HepG2 (cell line): ENCODE data around the gene CSTB. TPM values are rescaled to one million over a fixed set of nuclear protein-coding genes. Genes with fewer than 3 reads are reported as not detected.

Source experiments
- E2F2 ChIP-seq: sonication (generic); formaldehyde crosslinking; IDR thresholded peaks from 2 replicates; pipeline ENCODE4 v1.4.0; 2020; ENCODE audit warnings: missing genetic modification reagents, borderline replicate concordance
- ELF3 ChIP-seq: IDR thresholded peaks from 2 replicates; pipeline ENCODE4 v1.6.1; 2016; ENCODE audit warnings: missing genetic modification reagents, missing compliant biosample characterization
- GABPA ChIP-seq, 2 experiments: IDR thresholded peaks; 2 replicates each; pipeline ENCODE4 v1.6.1; 2011 to 2016; ENCODE audit warnings: low read depth in 2 of 2, low read length in 1 of 2, missing biosample characterization in 1 of 2, missing genetic modification characterization in 1 of 2
- KAT8 ChIP-seq: IDR thresholded peaks from 2 replicates; pipeline ENCODE4 v1.6.1; 2016; ENCODE audit warnings: missing genetic modification reagents, missing compliant biosample characterization
- MTA3 ChIP-seq: sonication (generic); formaldehyde crosslinking; IDR thresholded peaks from 2 replicates; pipeline ENCODE4 v1.4.0; 2020; ENCODE audit warnings: missing genetic modification reagents
- SNAPC4 ChIP-seq: sonication (generic); formaldehyde crosslinking; IDR thresholded peaks from 2 replicates; pipeline ENCODE4 v1.4.0; 2020; ENCODE audit warnings: mild to moderate bottlenecking, missing genetic modification reagents
- SOX6 ChIP-seq, 2 experiments: fragments of 450-650 bp in 1 of 2; sonication (generic) in 1 of 2; formaldehyde crosslinking in 1 of 2; IDR thresholded peaks; 2 replicates each; pipeline versions ENCODE4 v1.4.0 to v1.6.1; 2017 to 2020; ENCODE audit warnings: antibody characterized with exemption in 1 of 2, mild to moderate bottlenecking in 1 of 2, missing genetic modification reagents in 1 of 2
- ZNF253 ChIP-seq: sonication (generic); formaldehyde crosslinking; IDR thresholded peaks from 2 replicates; pipeline ENCODE4 v1.8.0; 2022; ENCODE audit warnings: mild to moderate bottlenecking, missing genetic modification reagents, borderline replicate concordance
- ZNF512 ChIP-seq: sonication (generic); formaldehyde crosslinking; IDR thresholded peaks from 2 replicates; pipeline ENCODE4 v1.4.0; 2020; ENCODE audit warnings: mild to moderate bottlenecking, missing genetic modification reagents
- ZNF549 ChIP-seq: sonication (generic); formaldehyde crosslinking; IDR thresholded peaks from 2 replicates; pipeline ENCODE4 v1.5.0; 2020; ENCODE audit warnings: missing genetic modification reagents
- ZNF616 ChIP-seq: sonication (generic); formaldehyde crosslinking; IDR thresholded peaks from 2 replicates; pipeline ENCODE4 v1.5.0; 2020; ENCODE audit warnings: low read depth, mild to moderate bottlenecking, missing genetic modification reagents
- ZNF790 ChIP-seq: sonication (generic); formaldehyde crosslinking; IDR thresholded peaks from 2 replicates; pipeline ENCODE4 v1.8.0; 2022; ENCODE audit warnings: missing genetic modification reagents, mild to moderate bottlenecking, borderline replicate concordance
- ZNF839 ChIP-seq: sonication (generic); formaldehyde crosslinking; IDR thresholded peaks from 2 replicates; pipeline ENCODE4 v1.4.0; 2020; ENCODE audit warnings: missing genetic modification reagents, mild to moderate bottlenecking, borderline replicate concordance
- ZNF891 ChIP-seq: sonication (generic); formaldehyde crosslinking; IDR thresholded peaks from 2 replicates; pipeline ENCODE4 v1.5.0; 2020; ENCODE audit warnings: mild to moderate bottlenecking, missing genetic modification reagents
- ZSCAN31 ChIP-seq: sonication (generic); formaldehyde crosslinking; IDR thresholded peaks from 2 replicates; pipeline ENCODE4 v1.5.0; 2020; ENCODE audit warnings: low read depth, mild to moderate bottlenecking, missing genetic modification reagents
- ZSCAN9 ChIP-seq: IDR thresholded peaks from 2 replicates; pipeline ENCODE4 v1.6.1; 2016; ENCODE audit warnings: borderline replicate concordance
- ZZZ3 ChIP-seq: sonication (generic); formaldehyde crosslinking; IDR thresholded peaks from 2 replicates; pipeline ENCODE4 v1.4.0; 2020; ENCODE audit warnings: missing genetic modification reagents, mild to moderate bottlenecking, borderline replicate concordance
- polyA plus RNA-seq, 8 experiments: library from polyadenylated mRNA; depleted of rRNA in 3 of 8; stranded (reverse) in 7 of 8; unstranded in 1 of 8; fragments of >200 nt; fragmentation: Illumina TruSeq in 4 of 8; extraction: Trizol in 4 of 8; gene quantifications; 2 replicates each; pipeline versions ENCODE4 v1.2.1 to v1.2.3, GENCODE V29; 2011 to 2016; ENCODE audit warnings: low read depth in 4 of 8, missing spikeins in 1 of 8, mixed read lengths in 1 of 8; ENCODE audit not compliant: insufficient read depth in 1 of 8
- total RNA-seq, 5 experiments: library from RNA; depleted of rRNA; stranded (reverse); fragments of >200 nt; fragmentation: Illumina TruSeq; extraction: Trizol; gene quantifications; 2 replicates each; pipeline ENCODE4 v1.2.3, GENCODE V29; 2016; ENCODE audit warnings: low read depth in 1 of 5

The CSTB gene
- total and polyA plus RNA-seq, 2 of the 13 experiments (the other 11 are each of a cell fraction or from before 2014, with no cell fraction given) = 11.7 to 94.1 TPM

- peak; percentile 71 for TF ChIP-seq ZSCAN31 (CRISPR knock-in tag)
- TF ChIP-seq ZNF839 = no peak
- no peak for TF ChIP-seq SNAPC4 (CRISPR knock-in tag)
- TF ChIP-seq ZSCAN9 (CRISPR knock-in tag) = peak; percentile 38
- 0 out of 2 replicates have a peak, but pooled peaks have one; percentile 38 for TF ChIP-seq ZNF512 (CRISPR knock-in tag)
- no peak for TF ChIP-seq ZNF549 (CRISPR knock-in tag)
- peak; percentile 78 for TF ChIP-seq ELF3 (CRISPR knock-in tag)
- TF ChIP-seq MTA3 (CRISPR knock-in tag) = no peak
- peak; percentile 68 for TF ChIP-seq ZNF616
- peak; percentile 92 for TF ChIP-seq KAT8 (CRISPR knock-in tag)
- no peak for TF ChIP-seq E2F2 (CRISPR knock-in tag)
- no peak for TF ChIP-seq SOX6 (IDR thresholded peaks at IDR 0.05)
- peak; percentile 77 for TF ChIP-seq SOX6 (CRISPR knock-in tag; IDR thresholded peaks at IDR 0.05)
- no peak for TF ChIP-seq GABPA (IDR thresholded peaks at IDR 0.05; ENCODE audit: low read depth, low read length)
- TF ChIP-seq GABPA (CRISPR knock-in tag; IDR thresholded peaks at IDR 0.05; ENCODE audit: low read depth) = peak; percentile 96
- peak; percentile 69; the same call in 1 of the 2 replicates for TF ChIP-seq ZNF891 (CRISPR knock-in tag)
- 0 out of 2 replicates have a peak, but pooled peaks have one; percentile 43 for TF ChIP-seq ZNF253 (CRISPR knock-in tag)
- no peak for TF ChIP-seq ZNF790 (CRISPR knock-in tag)
- no peak for TF ChIP-seq ZZZ3 (CRISPR knock-in tag)
Measured at GRCh38 chr21:43728467-43729390, 47.4 kb downstream of the CSTB start (continued).
